Activated naive CD8-positive, alpha-beta T cell treated with anti-CD3 and anti-CD28 coated beads, Interleukin-2, amount 10 ng/mL, durations not matched to agents 7 days and 5 days (primary cell): ENCODE data around the gene COL5A1. TPM values are rescaled to one million over a fixed set of nuclear protein-coding genes. Genes with fewer than 3 reads are reported as not detected.
A peak's percentile ranks its signal among the peaks of the same experiment; 100 is the strongest.
"Not testable (repeated sequence)": the region's sequence is repeated elsewhere in the genome, so short reads cannot be mapped to it uniquely, and the experiment has no call there.

ENCODE experiments used
- ATAC-seq: fragments of 150-1000 bp; cut with Tn5 transposase; one replicate; pipeline ENCODE4 v1.10.0; 2021; ENCODE audit warnings: low read depth, moderate library complexity
- POLR2A ChIA-PET: fragments of 350-600 bp; sonication (Branson Sonifier 250); formaldehyde crosslinking; loops from one replicate; lab custom pipeline; 2021; ENCODE audit warnings: antibody characterized with exemption; lab: Charles Lee
- DNase-seq: peaks from one replicate; pipeline ENCODE4 v3.0.0; 2021
- H3K27ac Mint-ChIP-seq: one replicate; pipeline ENCODE4 v1.8.0; 2022; ENCODE audit warnings: mild to moderate bottlenecking, mixed read lengths
- H3K27me3 Mint-ChIP-seq: one replicate; pipeline ENCODE4 v1.8.0; 2022; ENCODE audit warnings: mild to moderate bottlenecking, moderate library complexity, mixed read lengths
- H3K36me3 Mint-ChIP-seq: one replicate; pipeline ENCODE4 v1.8.0; 2021; ENCODE audit warnings: mild to moderate bottlenecking, mixed read lengths
- H3K4me1 Mint-ChIP-seq: one replicate; pipeline ENCODE4 v1.8.0; 2021; ENCODE audit warnings: mixed read lengths
- H3K4me3 Mint-ChIP-seq: one replicate; pipeline ENCODE4 v1.8.0; 2022; ENCODE audit warnings: mild to moderate bottlenecking, moderate library complexity, mixed read lengths
- H3K9me3 Mint-ChIP-seq: one replicate; pipeline ENCODE4 v1.8.0; 2021; ENCODE audit warnings: mixed read lengths
- total RNA-seq, 2 experiments: library from RNA; stranded (reverse); gene quantifications; one replicate each; pipeline ENCODE4 v1.2.3, GENCODE V29; 2021

Gene COL5A1
- total RNA-seq, 2 experiments from 2014 or later = 0.71 to 0.86 TPM

DNA sequence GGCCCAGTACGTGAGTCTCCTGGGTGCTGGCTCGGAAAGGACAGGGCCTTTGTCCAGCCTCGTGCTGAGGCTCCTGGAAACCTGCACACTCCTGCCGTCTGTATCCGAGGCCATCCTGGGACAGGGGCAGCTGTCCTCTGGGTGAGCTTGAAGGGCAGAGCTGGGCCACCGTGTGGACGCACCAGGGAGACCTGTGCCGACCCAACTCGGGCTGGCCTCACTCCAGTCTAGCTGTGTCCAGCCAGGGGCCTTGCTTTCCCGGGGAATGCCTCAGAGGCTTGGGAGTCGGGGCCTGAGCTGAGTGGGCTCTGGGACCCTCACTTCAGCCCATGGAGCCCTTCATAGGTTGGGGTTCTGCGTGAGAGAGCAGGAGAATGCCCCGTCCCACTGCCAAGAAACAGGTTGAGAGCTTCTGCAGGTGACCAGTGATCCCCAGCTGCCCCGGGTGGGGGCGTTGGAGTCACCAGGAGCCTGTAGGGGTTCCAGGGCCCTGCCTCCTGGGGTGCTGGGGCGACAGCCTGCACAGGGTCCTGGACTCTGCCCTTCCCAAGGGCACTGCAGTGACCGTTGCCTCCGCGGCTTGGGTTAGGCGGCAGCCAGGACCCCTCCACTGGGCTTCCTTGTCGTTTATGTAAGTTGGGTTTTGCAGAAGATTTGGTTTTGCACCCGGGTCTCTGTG, 60.1 kb downstream of the COL5A1 start:
- H3K9me3 Mint-ChIP-seq = no peaks in the 10 kb centered on the region
- POLR2A ChIA-PET = no interaction called here
- DNase-seq (no peak), ATAC-seq (no peak)
- no peak overlapping the region for H3K4me3 Mint-ChIP-seq
- H3K4me1 Mint-ChIP-seq = no peaks in the 10 kb centered on the region
- no peak overlapping the region for H3K27ac Mint-ChIP-seq
- H3K36me3 Mint-ChIP-seq = no peaks in the 10 kb centered on the region
- H3K27me3 Mint-ChIP-seq = no peaks in the 10 kb centered on the region

DNA sequence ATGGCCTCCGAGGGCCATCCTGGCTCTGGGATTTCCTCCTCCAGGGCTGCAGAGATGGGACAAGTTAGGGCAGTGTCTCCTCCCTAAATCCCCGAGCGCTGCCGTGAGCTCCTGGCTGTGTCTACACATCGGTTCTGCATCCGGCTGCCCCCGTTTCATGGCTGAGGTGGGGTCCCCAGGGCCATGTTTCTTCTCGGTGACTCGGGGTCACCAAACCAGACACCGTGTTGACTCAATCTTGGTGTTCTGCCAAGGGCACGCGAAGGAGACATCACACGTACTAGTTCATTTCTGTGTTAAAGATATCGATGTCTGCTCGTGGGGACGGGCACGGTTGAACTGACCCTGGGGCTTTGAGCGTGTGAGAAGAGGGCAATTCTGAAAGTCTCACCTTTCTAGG, 60.7 kb downstream of the COL5A1 start:
- DNase-seq (no peak), ATAC-seq (no peak)
- Mint-ChIP-seq H3K27ac (no peak overlapping the region), H3K36me3 (no peaks in the 10 kb centered on the region), H3K4me1 (no peaks in the 10 kb centered on the region), H3K27me3 (no peaks in the 10 kb centered on the region), H3K4me3 (no peak overlapping the region), H3K9me3 (no peaks in the 10 kb centered on the region)
- POLR2A ChIA-PET = no interaction called here

DNA sequence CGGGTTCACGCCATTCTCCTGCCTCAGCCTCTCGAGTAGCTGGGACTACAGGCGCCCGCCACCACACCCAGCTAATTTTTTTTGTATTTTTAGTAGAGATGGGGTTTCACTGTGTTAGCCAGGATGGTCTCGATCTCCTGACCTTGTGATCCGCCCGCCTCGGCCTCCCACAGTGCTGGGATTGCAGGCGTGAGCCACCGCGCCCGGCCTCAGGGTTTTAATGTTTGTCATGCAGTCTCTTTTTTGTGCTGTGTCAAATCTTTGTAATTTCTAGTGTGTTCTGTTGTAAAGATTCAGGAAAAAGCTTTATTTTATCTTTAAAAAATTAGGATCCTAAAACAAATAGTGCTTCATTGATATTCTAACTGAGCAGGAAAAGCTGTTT, 62.1 kb downstream of the COL5A1 start:
- ATAC-seq, H3K27me3 Mint-ChIP-seq, H3K4me3 Mint-ChIP-seq, H3K4me1 Mint-ChIP-seq, H3K36me3 Mint-ChIP-seq, DNase-seq, H3K9me3 Mint-ChIP-seq, H3K27ac Mint-ChIP-seq: not testable (repeated sequence)
- POLR2A ChIA-PET = interaction anchor here (0.7 kb wide), 1 partner anchor 27 kb away, joined by 5 read pairs; no protein-coding TSS in a partner anchor

DNA sequence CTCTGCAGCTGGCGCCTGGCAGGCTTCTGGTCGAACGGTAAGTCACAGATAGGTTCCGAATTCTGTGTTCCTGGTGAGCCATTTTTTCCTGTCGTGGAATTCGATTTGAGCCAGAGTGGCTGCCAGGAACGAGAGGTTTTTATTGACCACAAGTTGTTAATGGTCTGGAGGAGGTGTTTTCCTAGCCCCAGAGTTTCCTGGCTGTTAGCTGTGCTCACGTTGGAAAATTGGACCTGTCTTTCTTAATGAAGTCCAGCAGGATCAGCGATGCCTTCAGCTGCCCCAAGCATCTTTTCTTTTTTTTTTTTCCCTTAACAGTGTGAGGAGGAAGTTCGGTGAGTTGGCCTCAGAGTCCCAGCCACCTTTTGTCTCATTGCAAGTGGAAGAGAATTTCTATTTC, 62.9 kb downstream of the COL5A1 start:
- no peaks in the 10 kb centered on the region for H3K27me3 Mint-ChIP-seq

DNA sequence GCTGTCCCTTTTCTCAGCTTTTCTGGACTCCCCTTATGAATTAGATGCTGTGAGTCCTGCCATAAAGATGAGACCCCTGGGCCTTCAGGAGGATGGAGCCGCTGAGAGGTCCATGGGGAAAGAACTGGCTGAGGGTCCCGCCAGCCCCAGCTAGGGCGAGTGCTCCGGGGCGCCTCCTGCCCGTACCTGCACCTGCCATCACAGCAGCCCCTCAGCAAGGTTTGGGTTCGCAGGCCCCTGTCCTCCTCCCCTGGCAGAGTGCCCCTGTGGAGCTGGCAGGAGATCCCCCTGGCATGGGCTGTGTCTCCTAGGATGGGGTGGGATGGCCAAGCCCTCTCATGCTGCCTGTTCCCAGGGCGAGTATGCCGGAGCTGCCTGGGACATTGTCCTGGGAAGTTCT, 64.2 kb downstream of the COL5A1 start:
- Mint-ChIP-seq H3K27me3 (no peaks in the 10 kb centered on the region), H3K27ac (no peak overlapping the region), H3K4me1 (no peaks in the 10 kb centered on the region), H3K4me3 (no peak overlapping the region), H3K36me3 (no peaks in the 10 kb centered on the region), H3K9me3 (peaks cover 2% of the 10 kb centered on the region)
- POLR2A ChIA-PET = no interaction called here
- DNase-seq (no peak), ATAC-seq (no peak)

More for the DNA sequence above, 62.9 kb downstream of the COL5A1 start:
- POLR2A ChIA-PET = no interaction called here
- no peaks in the 10 kb centered on the region for H3K9me3 Mint-ChIP-seq
- no peak for DNase-seq
- no peaks in the 10 kb centered on the region for H3K4me1 Mint-ChIP-seq
- H3K27ac Mint-ChIP-seq = no peak overlapping the region
- no peaks in the 10 kb centered on the region for H3K36me3 Mint-ChIP-seq
- no peak for ATAC-seq
- H3K4me3 Mint-ChIP-seq = no peak overlapping the region

DNA sequence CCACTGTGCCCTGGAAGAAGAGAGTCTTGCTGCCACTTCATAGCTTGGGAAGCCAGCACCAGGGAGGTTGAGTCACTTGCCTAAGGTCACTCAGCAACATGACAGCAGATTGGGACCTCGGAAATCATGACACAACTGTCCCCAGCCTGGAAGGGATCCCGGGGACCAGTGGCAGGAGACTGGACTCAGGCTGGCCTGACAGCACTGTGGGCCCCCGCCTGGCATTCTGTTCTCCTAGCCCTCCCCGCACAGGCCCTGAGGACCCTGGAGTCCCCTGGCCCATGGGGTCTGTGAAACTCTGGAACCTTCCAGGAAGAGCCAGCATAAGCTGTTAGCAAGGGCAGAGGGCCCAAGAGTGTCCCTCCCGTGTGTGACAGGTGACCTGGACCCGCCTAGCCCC, 64.9 kb downstream of the COL5A1 start:
- DNase-seq = no peak
- peaks cover 2% of the 10 kb centered on the region for H3K9me3 Mint-ChIP-seq
- POLR2A ChIA-PET = no interaction called here
- no peak for ATAC-seq
- no peak overlapping the region for H3K4me3 Mint-ChIP-seq
- H3K27ac Mint-ChIP-seq = no peak overlapping the region
- no peaks in the 10 kb centered on the region for H3K27me3 Mint-ChIP-seq
- no peaks in the 10 kb centered on the region for H3K36me3 Mint-ChIP-seq
- H3K4me1 Mint-ChIP-seq = no peaks in the 10 kb centered on the region

DNA sequence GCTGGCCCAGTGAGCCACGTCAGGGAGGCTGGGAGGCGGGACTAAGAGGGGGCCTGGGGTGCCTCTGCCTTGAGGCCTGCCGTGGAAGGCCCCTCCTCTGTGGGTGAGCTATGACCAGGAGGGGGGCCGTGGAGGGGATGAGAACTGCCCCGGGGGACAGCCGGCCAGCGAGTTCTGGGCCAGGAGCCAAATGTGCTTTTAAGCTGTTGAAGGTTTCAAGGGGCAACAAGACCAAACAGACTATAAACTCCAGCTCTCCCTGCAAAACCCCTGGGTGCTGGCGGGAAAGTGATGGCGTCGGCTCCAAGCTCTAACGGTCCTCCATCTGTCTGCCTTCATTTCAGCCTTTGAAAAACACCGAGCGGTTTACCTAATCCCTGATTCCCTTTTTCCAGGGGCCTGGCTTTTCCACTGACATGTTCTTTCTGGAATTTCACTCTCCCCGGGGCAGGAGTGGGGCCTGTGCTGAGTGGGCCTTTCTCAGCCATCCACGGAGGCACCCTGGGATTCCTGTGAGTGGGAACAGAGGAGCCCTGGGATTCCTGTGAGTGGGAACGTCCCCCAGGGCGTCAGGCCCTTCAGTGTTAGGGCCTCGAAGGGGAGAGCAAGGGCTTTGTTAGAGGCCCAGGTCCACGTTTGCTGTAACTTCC, 65.6 kb downstream of the COL5A1 start:
- DNase-seq = no peak
- Mint-ChIP-seq H3K36me3 (no peaks in the 10 kb centered on the region), H3K4me3 (no peak overlapping the region), H3K27me3 (no peaks in the 10 kb centered on the region), H3K27ac (no peak overlapping the region), H3K9me3 (peaks cover 2% of the 10 kb centered on the region), H3K4me1 (no peaks in the 10 kb centered on the region)
- ATAC-seq = no peak
- POLR2A ChIA-PET = no interaction called here

DNA sequence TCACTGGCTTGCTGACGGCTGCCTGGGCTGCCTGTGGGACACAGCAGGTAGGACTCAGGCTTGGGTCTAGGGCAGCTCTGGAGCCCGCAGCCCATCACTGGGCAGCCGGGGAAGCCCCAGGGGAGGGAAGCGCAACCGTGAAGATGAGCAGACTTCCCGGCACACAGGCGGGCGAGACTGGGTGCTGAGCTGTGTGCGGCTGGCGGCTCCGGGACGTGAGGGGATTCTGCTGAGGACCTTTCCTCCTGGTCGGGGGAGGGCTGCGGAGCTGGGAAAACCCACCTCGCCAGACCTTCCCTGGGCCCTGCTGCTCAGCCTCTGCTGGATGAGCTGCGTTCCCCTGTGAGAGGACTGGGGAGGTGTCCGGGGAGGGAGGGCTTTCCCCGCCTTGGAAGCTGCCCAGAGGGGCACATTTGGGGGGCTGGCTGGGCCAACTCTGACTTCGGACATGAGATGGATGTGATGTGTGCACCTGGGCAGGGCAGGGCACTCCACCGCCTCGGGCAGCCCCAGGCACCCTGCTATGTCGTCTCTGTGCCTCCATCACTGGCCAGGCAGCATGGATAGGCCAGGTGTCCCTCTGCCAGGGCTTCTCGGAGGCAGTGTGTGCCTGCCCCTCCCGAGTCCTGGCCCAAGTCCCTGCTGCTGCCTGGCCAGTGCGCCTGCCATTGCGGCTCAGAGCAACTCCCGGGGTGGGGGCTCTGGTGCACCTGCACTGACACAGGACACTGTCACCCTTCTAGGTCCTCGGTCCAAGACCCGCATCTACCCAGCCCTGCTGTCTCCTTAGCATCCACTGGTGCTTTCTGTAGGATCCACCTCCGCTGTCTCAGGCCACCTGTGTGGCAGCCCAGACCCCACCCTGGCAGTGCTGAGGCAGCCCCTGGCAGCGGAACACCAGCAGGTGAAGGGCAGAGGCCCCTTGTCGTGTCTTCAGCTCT, 66.4 kb downstream of the COL5A1 start:
- POLR2A ChIA-PET = no interaction called here
- no peak for ATAC-seq

DNA sequence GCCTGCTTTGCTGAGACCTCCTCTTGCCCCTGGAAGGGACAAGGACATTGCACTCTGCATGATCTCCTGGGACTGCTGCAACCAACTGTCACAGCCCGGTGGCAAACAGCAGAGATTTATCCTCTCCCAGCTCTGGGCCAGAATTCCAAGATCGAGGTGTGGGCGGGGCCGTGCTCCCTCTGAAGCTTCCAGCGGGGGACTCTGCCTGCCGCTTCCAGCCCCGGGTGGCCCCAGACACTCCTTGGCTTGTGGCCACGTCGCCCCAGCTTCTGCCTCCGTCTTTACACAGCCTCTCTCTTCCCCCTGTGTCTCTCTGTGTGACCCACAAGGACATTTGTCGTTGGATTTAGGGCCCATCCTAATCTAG, 67.1 kb downstream of the COL5A1 start:
- Mint-ChIP-seq H3K4me3 (no peak overlapping the region), H3K36me3 (no peaks in the 10 kb centered on the region), H3K9me3 (peaks cover 11% of the 10 kb centered on the region), H3K27me3 (no peaks in the 10 kb centered on the region), H3K4me1 (no peaks in the 10 kb centered on the region), H3K27ac (no peak overlapping the region)
- no peak for ATAC-seq
- POLR2A ChIA-PET = no interaction called here
- no peak for DNase-seq

More for the DNA sequence above, 66.4 kb downstream of the COL5A1 start:
- no peaks in the 10 kb centered on the region for H3K27me3 Mint-ChIP-seq
- no peaks in the 10 kb centered on the region for H3K36me3 Mint-ChIP-seq
- H3K4me3 Mint-ChIP-seq = no peak overlapping the region
- H3K9me3 Mint-ChIP-seq = peaks cover 5% of the 10 kb centered on the region
- H3K4me1 Mint-ChIP-seq = no peaks in the 10 kb centered on the region
- DNase-seq = no peak
- no peak overlapping the region for H3K27ac Mint-ChIP-seq

DNA sequence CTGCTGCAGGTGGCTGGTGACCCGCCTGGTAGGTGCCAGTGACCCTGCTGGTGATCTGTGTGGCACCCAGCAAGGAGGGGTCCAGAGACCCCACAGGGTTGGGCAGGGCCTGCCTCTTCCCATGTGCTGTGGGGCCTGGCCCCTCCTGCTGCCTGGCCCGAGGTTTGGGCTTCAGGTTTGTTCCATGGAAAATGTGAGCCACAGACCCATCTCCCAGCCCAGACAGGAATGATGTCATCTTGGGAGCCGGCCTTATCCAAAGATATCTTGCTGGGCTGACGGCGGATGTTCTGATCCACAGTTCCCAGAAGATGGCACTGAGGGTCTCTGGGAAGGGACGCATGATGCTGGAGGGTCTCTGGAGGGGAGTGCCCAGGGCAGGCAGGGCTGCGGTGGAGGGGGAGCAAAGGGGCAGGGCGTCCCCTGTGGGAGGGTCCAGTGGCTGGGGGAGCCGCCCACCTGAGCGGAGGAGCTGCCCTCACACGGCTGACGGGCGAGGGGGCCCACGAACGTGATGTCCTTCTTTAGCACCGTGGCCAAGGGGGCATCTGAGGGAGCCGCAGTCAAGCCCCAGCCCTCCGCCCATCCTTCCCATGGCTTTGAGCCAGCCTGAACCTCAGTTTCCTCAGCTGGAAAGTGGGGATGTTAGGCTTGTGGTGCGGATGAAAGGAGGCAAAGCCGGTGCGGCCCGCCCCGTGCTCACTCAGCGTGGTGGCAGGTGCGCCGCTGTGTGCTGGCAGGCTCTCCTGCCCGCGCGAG, 68.1 kb downstream of the COL5A1 start:
- no peak overlapping the region for H3K27ac Mint-ChIP-seq
- H3K4me3 Mint-ChIP-seq = no peak overlapping the region
- peaks cover 2% of the 10 kb centered on the region for H3K36me3 Mint-ChIP-seq
- POLR2A ChIA-PET = no interaction called here
- H3K9me3 Mint-ChIP-seq = peaks cover 17% of the 10 kb centered on the region
- no peak for ATAC-seq
- no peak for DNase-seq
- no peaks in the 10 kb centered on the region for H3K4me1 Mint-ChIP-seq
- H3K27me3 Mint-ChIP-seq = no peaks in the 10 kb centered on the region

DNA sequence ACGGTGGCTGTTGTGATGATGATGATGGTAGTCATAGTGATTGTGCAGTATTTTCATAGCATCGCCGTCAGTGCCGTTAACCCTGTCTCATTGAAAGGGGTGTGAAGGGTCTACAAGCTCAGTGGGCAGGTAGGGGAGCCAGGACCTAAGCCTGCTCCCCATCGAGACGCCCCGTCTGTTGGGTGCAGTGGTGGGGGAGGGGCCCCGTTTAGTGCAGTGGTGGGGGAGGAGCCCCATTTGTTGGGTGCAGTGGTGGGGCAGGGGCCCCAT, 68.6 kb downstream of the COL5A1 start:
- no peaks in the 10 kb centered on the region for H3K27me3 Mint-ChIP-seq
- no peak overlapping the region for H3K4me3 Mint-ChIP-seq
- no peaks in the 10 kb centered on the region for H3K4me1 Mint-ChIP-seq
- POLR2A ChIA-PET = no interaction called here
- ATAC-seq (no peak), DNase-seq (no peak)
- H3K9me3 Mint-ChIP-seq = peaks cover 18% of the 10 kb centered on the region
- peaks cover 2% of the 10 kb centered on the region for H3K36me3 Mint-ChIP-seq
- no peak overlapping the region for H3K27ac Mint-ChIP-seq

DNA sequence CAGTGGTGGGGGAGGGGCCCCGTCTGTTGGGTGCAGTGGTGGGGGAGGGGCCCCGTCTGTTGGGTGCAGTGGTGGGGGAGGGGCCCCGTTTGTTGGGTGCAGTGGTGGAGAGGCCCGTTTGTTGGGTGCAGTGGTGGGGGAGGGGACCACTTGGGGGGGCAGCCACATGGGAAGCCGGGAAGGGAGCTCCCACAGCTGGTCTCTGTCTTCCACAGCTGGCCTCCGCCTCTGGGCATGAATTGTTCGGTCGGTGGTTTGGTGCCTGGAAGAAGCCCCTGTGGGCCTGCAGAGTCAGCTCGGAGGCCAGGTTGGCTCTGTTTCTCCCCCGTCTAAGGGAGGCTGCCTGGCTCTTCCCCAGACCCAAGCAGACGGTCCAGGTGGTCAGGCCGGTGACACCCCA, 69.3 kb downstream of the COL5A1 start:
- POLR2A ChIA-PET = no interaction called here
- Mint-ChIP-seq H3K27ac (no peak overlapping the region), H3K27me3 (no peaks in the 10 kb centered on the region), H3K4me1 (peaks cover under 1% of the 10 kb centered on the region), H3K4me3 (no peak overlapping the region), H3K36me3 (peaks cover 2% of the 10 kb centered on the region), H3K9me3 (peaks cover 18% of the 10 kb centered on the region)
- DNase-seq = no peak
- ATAC-seq = no peak

DNA sequence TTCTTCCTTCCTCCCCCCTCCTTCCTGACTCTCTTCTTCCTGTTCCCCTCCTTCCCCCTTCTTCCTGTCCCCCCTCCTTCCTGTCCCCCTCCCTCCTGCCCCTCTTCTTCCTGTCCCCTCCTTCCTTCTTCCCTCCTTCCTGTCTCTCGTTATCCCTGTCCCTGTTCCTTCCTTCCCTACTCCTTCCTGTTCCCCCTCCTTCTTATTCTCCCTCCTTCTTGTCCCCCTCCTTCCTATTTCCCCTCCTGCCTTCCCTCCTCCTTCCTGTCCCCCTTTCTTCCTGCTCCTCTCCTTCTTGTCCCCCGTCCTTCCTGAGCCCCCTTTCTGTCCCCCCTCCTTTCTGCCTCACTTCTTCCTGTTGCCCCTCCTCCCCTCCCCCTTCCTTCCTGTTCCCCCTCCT, 70.6 kb downstream of the COL5A1 start:
- POLR2A ChIA-PET = no interaction called here
- ATAC-seq = no peak
- H3K27me3 Mint-ChIP-seq = no peaks in the 10 kb centered on the region
- DNase-seq = no peak
- H3K36me3 Mint-ChIP-seq = peaks cover 2% of the 10 kb centered on the region
- peaks cover 2% of the 10 kb centered on the region for H3K4me1 Mint-ChIP-seq
- H3K4me3 Mint-ChIP-seq = no peak overlapping the region
- H3K27ac Mint-ChIP-seq = peak overlapping the region; percentile 42
- H3K9me3 Mint-ChIP-seq = peaks cover 18% of the 10 kb centered on the region
